Gastrocnemius medialis (tissue), 4 donors: ENCODE measurements around the gene PAK5.

Experiments used
- CTCF ChIP-seq, 5 experiments: fragments of 450-650 bp in 3 of 5; fragments of 200-600 bp in 2 of 5; sonication (generic) in 2 of 5; IDR thresholded peaks in 4 of 5; conservative IDR thresholded peaks in 1 of 5; 1 replicate in 4 of 5; 2 replicates in 1 of 5; pipeline ENCODE4 v1.5.1; 2016 to 2019; ENCODE audit warnings: antibody characterized with exemption in 5 of 5, mild to moderate bottlenecking in 3 of 5, moderate library complexity in 3 of 5
- POLR2A ChIP-seq, 2 donors: fragments of 450-650 bp; IDR thresholded peaks; one replicate each; pipeline ENCODE4 v1.6.1; 2017; ENCODE audit warnings: antibody characterized with exemption in 2 of 2, mild to moderate bottlenecking in 2 of 2, moderate library complexity in 2 of 2

- TF ChIP-seq CTCF (IDR thresholded peaks at IDR 0.05 in 4 of 5, conservative IDR thresholded peaks at IDR 0.05 in 1 of 5) (no peak), POLR2A (IDR thresholded peaks at IDR 0.05) (no peak)
Observed at GRCh38 chr20:9574776-9575175, 264.1 kb downstream of the PAK5 start.
